Activated CD4-positive, alpha-beta T cell treated with anti-CD3 and anti-CD28 coated beads, Interleukin-2, amount 50 U/mL, for 24 hours (primary cell): ENCODE results near the gene NUDT17.
"Not testable (repeated sequence)": the region's sequence is repeated elsewhere in the genome, so short reads cannot be mapped to it uniquely, and the experiment has no call there.

Experiments
- DNase-seq, 2 donors: peaks; one replicate each; pipeline ENCODE4 v3.0.0-alpha.2; 2020; ENCODE audit warnings: low read depth in 1 of 2, low spot score in 1 of 2

The NUDT17 gene

GRCh38 chr1:145845514-145846161 lies at the start of gene NUDT17:
Gene NUDT17 (plus strand): TSS chr1:145845630. CDS start chr1:145845641, 11 bp downstream.
- DNase-seq, result peak; percentile 62 to 63

GRCh38 chr1:145796753-145797152 lies 48.7 kb upstream of the NUDT17 start:
- no peak for DNase-seq

- DNase-seq, result no peak
These were observed 45.6 kb upstream of the NUDT17 start for GRCh38 chr1:145799806-145800205.

- DNase-seq, result no peak
These were observed 41.0 kb upstream of the NUDT17 start for GRCh38 chr1:145804235-145805045.

- no peak for DNase-seq
These were observed 40.4 kb upstream of the NUDT17 start for GRCh38 chr1:145805057-145805456.

GRCh38 chr1:145806408-145806807 lies 39.0 kb upstream of the NUDT17 start:
- no peak for DNase-seq

- DNase-seq, result no peak
These were observed 38.6 kb upstream of the NUDT17 start for GRCh38 chr1:145806844-145807243.

- DNase-seq, result not testable (repeated sequence)
These were observed 32.2 kb upstream of the NUDT17 start for GRCh38 chr1:145812977-145813810.

- DNase-seq, result not testable (repeated sequence)
These were observed 27.3 kb upstream of the NUDT17 start for GRCh38 chr1:145818095-145818494.

GRCh38 chr1:145822779-145823331 lies 22.6 kb upstream of the NUDT17 start:
- not testable (repeated sequence) for DNase-seq

GRCh38 chr1:145823565-145824498 lies 21.6 kb upstream of the NUDT17 start, which contains the start of the genes POLR3C and RNF115:
Gene POLR3C (plus strand): TSS chr1:145824200. CDS start chr1:145825777, 1,577 bp downstream.
Gene RNF115 (minus strand): TSS chr1:145824095. CDS start chr1:145823873, 222 bp downstream.
- peak; percentile 62 to 78 for DNase-seq

- no peak for DNase-seq
These were observed 21.0 kb upstream of the NUDT17 start for GRCh38 chr1:145824499-145824842.

- no peak for DNase-seq
These were observed 19.4 kb upstream of the NUDT17 start for GRCh38 chr1:145826030-145826429.

GRCh38 chr1:145827966-145828365 lies 17.5 kb upstream of the NUDT17 start:
- DNase-seq, result no peak

- DNase-seq, result peak in 1 of 2 donors; percentile 41
These were observed 16.9 kb upstream of the NUDT17 start for GRCh38 chr1:145828367-145829026.

GRCh38 chr1:145830810-145831209 lies 14.6 kb upstream of the NUDT17 start:
- DNase-seq, result not testable (repeated sequence)

GRCh38 chr1:145837656-145838055 lies 7.8 kb upstream of the NUDT17 start:
- no peak for DNase-seq

- no peak for DNase-seq
These were observed 2.4 kb upstream of the NUDT17 start for GRCh38 chr1:145843031-145843430.

GRCh38 chr1:145845144-145845513 lies 301 bp upstream of the NUDT17 start:
- DNase-seq, result no peak
